Putamen (tissue), 1 donor: Measurements from ENCODE around the gene MYG1.
"Not testable (repeated sequence)": the region's sequence is repeated elsewhere in the genome, so short reads cannot be mapped to it uniquely, and the experiment has no call there.

ENCODE experiments used
- DNase-seq: peaks from one replicate; pipeline ENCODE4 v3.0.0-alpha.2; 2016; ENCODE audit warnings: low spot score

MYG1 gene

DNA sequence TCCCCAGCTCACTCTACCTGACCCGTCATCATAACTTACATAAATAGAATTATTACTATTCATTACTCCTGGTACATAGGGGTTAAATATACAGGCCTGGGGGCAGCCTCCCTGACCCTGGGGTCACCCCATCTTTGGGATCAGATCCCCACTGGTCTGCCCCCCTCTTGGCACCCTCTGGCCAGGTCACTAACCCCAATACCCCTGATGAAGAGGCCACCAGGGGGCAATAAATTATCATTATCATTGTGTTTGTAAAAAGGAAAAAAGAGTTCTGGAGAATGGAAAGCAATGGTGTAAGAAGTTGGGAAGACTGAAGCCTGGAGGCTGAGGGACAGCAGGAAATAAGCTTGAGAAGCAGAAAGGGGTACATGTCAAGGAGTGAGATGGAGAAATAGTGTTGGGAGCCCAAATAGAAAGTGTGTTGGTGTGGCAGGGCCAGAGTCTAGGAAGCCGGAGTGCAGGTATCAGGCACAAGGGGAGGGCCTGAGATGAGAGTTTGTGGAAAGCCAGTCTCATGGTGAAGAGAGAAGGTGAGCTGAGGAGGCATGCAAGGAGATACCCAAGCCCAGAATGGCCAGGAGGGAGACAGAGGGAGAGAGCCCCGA is 28.0 kb downstream of the MYG1 start:
- DNase-seq = no peak

DNA sequence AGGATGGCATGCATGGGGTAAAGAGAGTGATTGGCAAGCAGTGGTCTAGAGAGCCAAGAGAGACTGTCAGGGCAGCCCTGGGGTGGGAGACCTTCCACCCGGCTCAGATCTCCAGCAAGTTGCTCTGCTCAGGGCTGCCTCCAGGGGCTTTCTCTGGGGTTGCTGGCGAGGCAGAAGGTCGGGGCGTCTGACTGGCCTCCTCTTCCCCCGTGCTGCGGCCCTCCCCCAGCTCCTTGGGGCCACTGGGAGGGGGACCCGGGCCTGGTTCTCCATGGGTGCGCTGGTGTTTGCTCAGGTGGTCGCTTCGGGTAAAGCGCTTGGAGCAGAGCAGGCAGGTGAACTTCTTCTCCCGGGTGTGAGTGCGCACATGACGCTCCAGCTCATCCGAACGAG is 28.5 kb downstream of the MYG1 start:
- no peak for DNase-seq

GRCh38 chr12:53330671-53331070 is 31.2 kb downstream of the MYG1 start:
- DNase-seq = no peak

DNA sequence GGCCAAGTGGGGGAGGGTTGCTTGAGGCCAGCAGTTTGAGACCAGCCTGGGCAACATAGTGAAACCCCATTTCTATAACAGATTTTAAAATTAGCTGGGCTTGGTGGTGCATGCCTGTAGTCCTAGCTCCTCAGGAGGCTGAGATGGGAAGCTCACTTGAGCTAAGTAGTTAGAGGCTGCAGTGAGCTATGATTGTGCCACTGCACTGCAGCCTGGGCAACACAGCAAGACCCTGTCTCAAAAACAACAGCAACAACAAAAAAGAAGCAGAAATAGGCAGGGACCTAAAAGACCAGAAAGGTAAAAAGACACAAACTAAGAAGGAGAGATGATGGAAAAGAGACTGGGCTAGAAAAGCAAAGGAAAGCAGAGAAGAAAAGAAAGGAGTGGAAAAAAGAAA is 32.8 kb downstream of the MYG1 start:
- not testable (repeated sequence) for DNase-seq

DNA sequence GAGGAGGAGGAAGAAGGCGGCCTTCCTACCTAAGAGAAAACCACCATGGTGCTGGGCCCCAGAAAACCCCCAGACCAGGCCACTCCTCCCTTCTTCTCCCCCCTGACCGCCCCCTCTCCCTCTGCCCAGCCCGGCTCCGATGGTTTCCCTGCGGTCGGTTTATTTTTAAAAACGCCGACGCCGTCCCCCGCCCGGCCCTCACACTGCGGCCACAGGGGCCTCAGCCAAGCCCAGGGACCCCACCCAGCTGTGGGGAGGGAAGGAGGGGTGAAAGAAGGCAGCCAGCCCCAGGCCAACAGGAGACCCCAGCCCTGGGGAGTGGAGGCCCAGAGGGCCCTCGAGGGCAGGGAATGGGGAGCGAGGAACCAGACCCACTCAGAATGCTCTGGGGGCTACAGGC is 33.2 kb downstream of the MYG1 start:
- DNase-seq = no peak

- no peak for DNase-seq
Observed at GRCh38 chr12:53333289-53333688, 33.8 kb downstream of the MYG1 start.

- DNase-seq = no peak
Observed at GRCh38 chr12:53333845-53334244, 34.4 kb downstream of the MYG1 start.

DNA sequence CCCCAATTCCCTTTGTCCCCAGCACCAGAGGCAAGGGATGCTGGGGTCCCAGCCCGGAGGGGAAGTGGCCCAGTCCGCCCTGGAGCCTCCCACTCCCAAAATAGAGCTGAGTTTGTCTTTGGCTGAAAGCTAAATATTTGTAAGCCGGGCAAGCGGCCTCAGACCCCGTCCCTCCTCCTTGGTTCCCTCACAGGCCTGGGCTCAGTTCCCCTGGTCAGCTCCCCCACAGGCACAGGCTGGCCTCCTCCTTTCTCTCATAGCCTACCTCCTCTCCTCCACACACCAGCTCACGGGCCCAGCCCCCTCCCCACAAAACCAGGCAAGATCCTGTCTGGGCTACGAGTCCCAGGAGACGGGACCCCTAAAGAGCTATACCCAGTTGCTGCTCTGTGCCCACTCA is 35.3 kb downstream of the MYG1 start:
- DNase-seq = no peak

DNA sequence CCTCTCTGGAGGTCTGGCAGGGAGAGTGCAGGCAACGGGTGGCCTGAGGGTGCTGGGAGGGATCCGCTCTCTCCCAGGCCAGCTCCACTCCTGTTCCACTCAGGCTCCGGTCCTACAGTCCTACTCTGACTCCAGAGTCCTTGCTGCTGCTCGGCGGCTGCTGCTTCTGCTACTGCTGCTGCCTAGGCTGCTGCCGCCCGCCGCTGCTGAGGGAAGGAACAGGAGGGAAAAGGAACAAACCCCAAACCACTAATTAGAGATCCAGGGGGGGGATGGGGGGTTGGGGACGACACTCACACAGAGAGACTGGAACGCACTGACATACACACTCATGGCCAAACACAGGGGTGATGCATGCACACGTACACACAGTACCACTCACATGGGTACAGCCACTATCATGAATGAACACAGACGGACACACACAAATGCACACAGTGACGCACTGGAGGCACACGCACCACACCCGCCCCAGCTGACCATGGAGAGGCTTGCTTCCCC is 36.7 kb downstream of the MYG1 start, which contains the start of gene SP7:
TSS of gene SP7 (minus strand) at position 174 of the 501 bp plus-strand sequence. CDS start 708 bp downstream, outside the sequence.
- DNase-seq = no peak

DNA sequence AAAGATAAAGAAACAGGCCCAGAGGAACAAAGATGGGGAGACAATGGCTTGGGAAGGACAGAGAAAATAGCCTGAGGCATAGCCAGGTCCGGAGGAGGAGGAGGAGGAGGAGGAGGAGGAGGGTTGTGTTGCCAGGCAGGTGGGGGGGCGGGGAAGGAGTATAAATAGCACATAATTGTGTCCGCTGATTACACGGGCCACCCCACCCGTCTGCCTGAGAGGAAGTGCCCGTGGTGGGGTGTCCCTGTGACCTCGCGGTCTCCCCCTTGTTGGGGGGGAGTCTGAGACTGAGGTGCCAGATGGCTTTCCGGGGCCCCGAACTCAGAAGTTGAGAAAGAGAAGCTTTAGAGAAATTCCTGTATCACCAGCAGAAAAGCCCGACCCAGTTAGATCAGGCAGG is 38.5 kb downstream of the MYG1 start:
- DNase-seq = no peak

DNA sequence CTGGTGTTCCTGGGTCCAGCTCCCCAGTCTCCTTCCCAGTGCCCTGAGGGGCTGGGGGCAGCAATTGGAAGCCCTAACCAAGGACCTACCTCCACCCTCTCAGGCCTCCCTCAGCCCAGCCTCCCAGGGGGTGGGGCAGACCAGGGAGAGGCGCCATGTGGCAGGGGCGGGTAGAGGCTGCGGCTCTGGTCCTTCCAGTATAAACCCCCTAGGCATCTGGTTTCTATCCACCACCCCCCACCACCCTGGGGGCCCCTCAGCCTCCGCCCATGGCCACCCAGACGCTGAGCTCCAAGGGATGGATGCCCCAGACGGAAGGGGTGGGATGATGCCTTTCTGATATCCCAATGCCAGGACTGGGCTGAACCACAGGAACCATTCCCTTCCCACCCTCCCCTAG is 39.4 kb downstream of the MYG1 start:
- no peak for DNase-seq

DNA sequence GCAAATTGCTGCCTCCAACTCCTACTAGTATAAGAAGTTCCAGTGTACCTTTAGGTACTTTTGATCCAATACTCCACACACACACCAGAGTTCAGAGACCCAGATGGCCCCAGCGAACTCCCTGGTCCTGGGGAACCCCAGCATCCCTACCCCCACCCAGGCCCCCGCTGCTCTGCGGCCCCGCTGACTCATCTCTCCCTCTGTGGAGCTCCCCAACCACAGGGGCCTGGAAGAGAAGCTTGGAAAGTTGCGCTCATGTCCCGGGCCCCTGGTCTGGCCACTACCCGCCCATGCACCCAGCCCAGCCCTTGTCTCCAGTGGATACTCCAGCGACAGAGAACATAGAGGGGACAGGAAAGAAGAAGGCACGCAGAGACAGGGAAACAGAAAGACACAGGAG is 40.9 kb downstream of the MYG1 start:
- no peak for DNase-seq

DNA sequence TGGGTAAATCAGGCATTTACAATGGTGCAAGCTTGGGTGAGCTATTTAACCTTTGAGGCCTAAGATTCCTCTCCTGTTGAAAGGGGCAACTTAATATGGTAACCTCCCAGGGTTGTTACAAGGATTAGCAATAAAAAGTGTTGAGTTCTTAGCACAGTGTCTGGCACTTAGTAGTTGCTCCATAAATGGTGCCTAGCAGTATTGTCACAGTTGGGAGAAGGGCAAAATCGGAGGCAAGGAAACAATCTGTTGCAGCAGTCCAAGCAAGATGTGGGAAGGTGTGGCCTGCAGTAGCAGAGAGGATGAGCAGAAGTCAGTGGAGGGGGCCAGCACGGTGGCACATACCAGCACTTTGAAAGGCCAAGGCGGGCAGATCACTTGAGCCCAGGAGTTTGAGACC is 44.0 kb downstream of the MYG1 start:
- no peak for DNase-seq

- no peak for DNase-seq
Observed at GRCh38 chr12:53343969-53344368, 44.5 kb downstream of the MYG1 start.

- no peak for DNase-seq
Observed at GRCh38 chr12:53344487-53344823, 45.0 kb downstream of the MYG1 start.

DNA sequence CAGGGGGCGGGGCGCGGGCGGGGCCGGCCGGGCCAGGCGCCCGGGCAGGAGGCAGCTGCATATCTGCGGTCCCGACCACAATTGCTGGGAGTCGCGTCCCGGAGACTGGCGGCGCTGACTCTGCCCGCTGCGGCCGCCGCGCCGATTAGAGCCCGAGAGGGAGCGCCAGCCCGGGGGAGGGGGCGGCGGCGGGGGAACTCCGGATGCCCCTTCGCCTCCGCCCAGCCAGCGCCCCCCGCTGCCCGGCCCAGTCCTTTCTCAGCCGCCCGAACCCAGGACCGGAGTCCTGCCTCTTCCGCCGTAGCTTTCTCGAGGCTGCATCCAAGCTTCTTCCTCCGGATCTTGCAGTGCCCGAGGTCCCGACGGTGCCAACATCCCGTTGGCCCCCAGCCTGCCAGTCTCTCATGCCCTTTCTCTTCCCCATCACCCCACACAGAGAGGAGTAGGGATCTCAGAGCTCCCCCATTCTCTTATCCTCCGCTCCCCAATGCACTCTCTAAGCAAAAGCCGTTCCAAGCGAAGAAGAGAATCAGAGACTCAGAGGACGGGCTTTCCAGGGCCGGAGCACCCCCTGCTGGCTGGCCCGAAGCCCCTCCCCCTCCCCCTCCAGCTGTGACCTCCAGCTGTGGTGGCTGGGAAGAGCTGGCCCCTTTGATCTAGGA is 45.5 kb downstream of the MYG1 start:
- peak; percentile 83 for DNase-seq

GRCh38 chr12:53345486-53346188 is 46.1 kb downstream of the MYG1 start:
- DNase-seq = no peak

DNA sequence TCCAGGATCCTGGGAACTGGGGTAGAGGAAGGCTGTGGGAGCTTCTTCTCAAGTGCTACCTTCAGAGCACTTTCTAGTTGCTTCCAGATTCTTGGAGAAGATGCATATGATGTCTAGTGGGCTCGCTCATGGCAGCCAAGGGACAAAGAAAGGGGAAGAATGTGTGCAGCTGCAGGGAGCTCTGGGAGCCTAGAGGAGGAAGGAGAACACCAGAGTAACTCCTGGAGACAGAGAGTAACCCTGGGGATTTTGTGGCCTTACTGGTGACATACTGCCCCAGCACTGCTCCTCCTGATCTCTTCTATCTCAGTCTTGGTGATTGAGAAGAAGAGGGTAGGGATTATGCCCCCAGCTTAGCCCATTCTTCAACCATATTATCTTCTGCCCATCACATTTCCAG is 47.0 kb downstream of the MYG1 start:
- DNase-seq = no peak

- DNase-seq = no peak
Observed at GRCh38 chr12:53347905-53348304, 48.4 kb downstream of the MYG1 start.

DNA sequence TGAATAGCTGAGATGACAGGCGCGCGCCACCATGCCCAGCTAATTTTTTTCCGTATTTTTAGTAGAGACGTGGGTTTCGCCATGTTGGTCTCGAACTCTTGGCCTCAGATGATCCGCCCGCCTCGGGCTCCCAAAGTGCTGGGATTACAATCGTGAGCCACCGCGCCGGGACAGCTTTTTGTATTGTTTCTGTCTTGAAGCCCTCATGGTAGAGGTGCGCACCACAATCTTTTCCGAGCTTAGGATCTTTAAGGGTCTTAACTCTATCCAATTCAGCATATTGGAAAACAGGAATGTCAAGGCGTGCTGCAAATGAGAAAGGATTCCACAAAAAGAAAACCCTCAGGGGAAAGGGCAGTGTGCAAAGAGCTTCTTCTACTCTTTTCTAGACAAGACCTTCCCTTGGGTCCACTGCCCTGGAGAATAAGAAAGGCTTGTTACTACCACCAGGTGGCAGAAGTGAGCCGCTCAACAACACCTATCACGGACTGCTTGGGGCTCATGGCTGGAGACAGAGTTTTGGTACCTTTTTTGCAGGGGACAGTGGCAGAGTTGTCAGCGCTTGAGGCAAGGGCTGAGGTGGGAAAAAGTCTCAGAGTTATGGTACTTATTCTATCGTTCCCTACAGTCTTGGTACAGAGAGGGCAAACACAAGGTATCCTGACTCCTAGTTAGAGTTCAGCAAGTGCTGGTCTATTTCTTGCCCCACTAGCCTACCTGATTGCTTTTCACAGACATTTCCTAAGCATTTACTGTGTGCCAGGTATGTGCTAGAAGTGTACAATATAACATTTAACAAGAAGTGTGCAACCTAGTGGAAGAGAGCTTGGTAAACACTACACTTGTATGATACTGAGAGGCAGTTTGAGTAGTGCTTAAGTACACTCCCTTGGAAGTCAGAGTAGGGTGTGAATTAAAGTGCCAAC is 53.1 kb downstream of the MYG1 start:
- peak; percentile 83 for DNase-seq

DNA sequence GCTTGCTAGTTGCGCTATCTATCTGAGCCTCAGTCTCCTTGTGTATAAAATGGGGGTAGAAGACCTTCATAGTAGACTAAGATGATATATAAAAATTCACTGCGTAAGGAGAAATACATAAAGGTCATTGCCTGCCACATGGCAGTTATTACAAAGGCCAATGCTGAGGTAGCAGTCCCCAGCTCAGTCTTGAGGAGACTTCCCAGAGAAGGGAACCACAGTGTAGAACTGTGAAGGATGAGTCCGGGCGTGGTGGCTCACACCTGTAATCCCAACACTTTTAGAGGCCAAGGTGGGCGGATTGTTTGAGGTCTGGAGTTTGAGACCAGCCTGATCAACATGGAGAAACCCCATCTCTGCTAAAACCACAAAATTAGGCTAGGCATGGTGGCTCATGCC is 53.8 kb downstream of the MYG1 start:
- no peak for DNase-seq

- DNase-seq = no peak
Observed at GRCh38 chr12:53355121-53355520, 55.6 kb downstream of the MYG1 start.
